ENCODE data around the gene PIWIL1. TPM values are rescaled to one million over a fixed set of nuclear protein-coding genes. Genes with fewer than 3 reads are reported as not detected.

The PIWIL1 gene
- total RNA-seq, 1 experiment from 2014 or later, result not detected

GRCh38 chr12:130339951-130340350 lies 2.3 kb downstream of the PIWIL1 start:
- TF ChIP-seq CTCF (IDR thresholded peaks at IDR 0.05; ENCODE audit: unreplicated experiment), result no peak
- Mint-ChIP-seq H3K4me1 (ENCODE audit: insufficient read depth, unreplicated experiment) (peaks cover 14% of the 10 kb centered on the region), H3K36me3 (ENCODE audit: insufficient read depth, unreplicated experiment) (no peaks in the 10 kb centered on the region), H3K27me3 (ENCODE audit: insufficient read depth, unreplicated experiment) (no peaks in the 10 kb centered on the region), H3K27ac (ENCODE audit: low read depth, unreplicated experiment) (no peak overlapping the region), H3K4me3 (ENCODE audit: unreplicated experiment) (no peak overlapping the region), H3K9me3 (ENCODE audit: unreplicated experiment) (peaks cover 11% of the 10 kb centered on the region)
- POLR2A ChIA-PET, result no interaction called here
- CTCF ChIA-PET, result interaction anchor here (0.6 to 3.6 kb wide), 7 partner anchors 11 to 408 kb away, joined by 3 to 12 read pairs (median 5); no protein-coding TSS in a partner anchor
- no TSS peak for BruUV-seq (replicated peaks)
- peak; percentile 20 for DNase-seq (ENCODE audit: unreplicated experiment)
- intact Hi-C loops (cut with micrococcal nuclease), result loop anchor here (1.0 to 10.0 kb wide), 3 partner anchors 175 to 313 kb away; partner anchors contain the start of gene FZD10

- intact Hi-C loops (cut with micrococcal nuclease), result no loop called here
- Mint-ChIP-seq H3K27ac (ENCODE audit: low read depth, unreplicated experiment) (no peak overlapping the region), H3K4me3 (ENCODE audit: unreplicated experiment) (no peak overlapping the region), H3K36me3 (ENCODE audit: insufficient read depth, unreplicated experiment) (no peaks in the 10 kb centered on the region), H3K9me3 (ENCODE audit: unreplicated experiment) (peaks cover 11% of the 10 kb centered on the region), H3K4me1 (ENCODE audit: insufficient read depth, unreplicated experiment) (peaks cover 8% of the 10 kb centered on the region), H3K27me3 (ENCODE audit: insufficient read depth, unreplicated experiment) (no peaks in the 10 kb centered on the region)
- BruUV-seq (replicated peaks), result no TSS peak
- ChIA-PET POLR2A (no interaction called here), CTCF (interaction anchor here (0.8 to 3.6 kb wide), 5 partner anchors 300 to 405 kb away, joined by 3 to 12 read pairs (median 4); no protein-coding TSS in a partner anchor)
- no peak for DNase-seq (ENCODE audit: unreplicated experiment)
- TF ChIP-seq CTCF (IDR thresholded peaks at IDR 0.05; ENCODE audit: unreplicated experiment), result no peak
Measured at GRCh38 chr12:130342442-130342841, 4.8 kb downstream of the PIWIL1 start.

GRCh38 chr12:130342842-130343241 lies 5.2 kb downstream of the PIWIL1 start:
- POLR2A ChIA-PET, result no interaction called here
- CTCF ChIA-PET, result interaction anchor here (1.3 to 2.5 kb wide), 2 partner anchors 311 to 315 kb away, joined by 3 to 6 read pairs; no protein-coding TSS in a partner anchor
- no TSS peak for BruUV-seq (replicated peaks)
- DNase-seq (ENCODE audit: unreplicated experiment), result no peak
- H3K36me3 Mint-ChIP-seq (ENCODE audit: insufficient read depth, unreplicated experiment), result no peaks in the 10 kb centered on the region
- no peak overlapping the region for H3K4me3 Mint-ChIP-seq (ENCODE audit: unreplicated experiment)
- H3K27me3 Mint-ChIP-seq (ENCODE audit: insufficient read depth, unreplicated experiment), result no peaks in the 10 kb centered on the region
- no peak overlapping the region for H3K27ac Mint-ChIP-seq (ENCODE audit: low read depth, unreplicated experiment)
- intact Hi-C loops (cut with micrococcal nuclease), result no loop called here
- H3K9me3 Mint-ChIP-seq (ENCODE audit: unreplicated experiment), result peaks cover 11% of the 10 kb centered on the region
- H3K4me1 Mint-ChIP-seq (ENCODE audit: insufficient read depth, unreplicated experiment), result peaks cover 8% of the 10 kb centered on the region
- no peak for TF ChIP-seq CTCF (IDR thresholded peaks at IDR 0.05; ENCODE audit: unreplicated experiment)

- intact Hi-C loops (cut with micrococcal nuclease), result no loop called here
- no peak for TF ChIP-seq CTCF (IDR thresholded peaks at IDR 0.05; ENCODE audit: unreplicated experiment)
- Mint-ChIP-seq H3K9me3 (ENCODE audit: unreplicated experiment) (peaks cover 11% of the 10 kb centered on the region), H3K36me3 (ENCODE audit: insufficient read depth, unreplicated experiment) (no peaks in the 10 kb centered on the region), H3K4me1 (ENCODE audit: insufficient read depth, unreplicated experiment) (peaks cover 8% of the 10 kb centered on the region), H3K4me3 (ENCODE audit: unreplicated experiment) (no peak overlapping the region), H3K27me3 (ENCODE audit: insufficient read depth, unreplicated experiment) (no peaks in the 10 kb centered on the region), H3K27ac (ENCODE audit: low read depth, unreplicated experiment) (no peak overlapping the region)
- DNase-seq (ENCODE audit: unreplicated experiment), result no peak
- ChIA-PET POLR2A (no interaction called here), CTCF (interaction anchor here (0.6 to 0.9 kb wide), 3 partner anchors 9 to 302 kb away, joined by 3 to 4 read pairs (median 3); no protein-coding TSS in a partner anchor)
- BruUV-seq (replicated peaks), result no TSS peak
Measured at GRCh38 chr12:130344529-130344928, 6.8 kb downstream of the PIWIL1 start.

Measured in MCF 10A (cell line).